DND-41 (cell line): ENCODE data around the gene GRIPAP1.

Experiments used
- ATAC-seq: fragments of 200-7000 bp; cut with Tn5 transposase; 3 replicates; pipeline ENCODE4 v1.9.1; 2021; ENCODE audit warnings: low read depth; ENCODE audit not compliant: insufficient read depth
- DNase-seq: peaks from one replicate; pipeline ENCODE4 v3.0.0-alpha.2; 2020
- H2AFZ ChIP-seq: 2 replicates; pipeline ENCODE4 v1.6.0; 2012; ENCODE audit warnings: low read depth, low read length
- H3K27ac ChIP-seq: 2 replicates; pipeline ENCODE4 v1.5.1; 2012; ENCODE audit warnings: low read length, inconsistent platforms
- H3K27me3 ChIP-seq: fragments of 200-600 bp; sonication (generic); 2 replicates; pipeline ENCODE4 v1.6.0; 2012; ENCODE audit warnings: low read length, mild to moderate bottlenecking, inconsistent platforms; ENCODE audit not compliant: insufficient read depth, poor library complexity
- H3K36me3 ChIP-seq: 2 replicates; pipeline ENCODE4 v1.5.1; 2012; ENCODE audit warnings: low read length, inconsistent platforms; ENCODE audit not compliant: insufficient read depth
- H3K4me1 ChIP-seq: 2 replicates; pipeline ENCODE4 v1.5.1; 2012; ENCODE audit warnings: mild to moderate bottlenecking, low read length; ENCODE audit not compliant: insufficient read depth
- H3K4me2 ChIP-seq: 2 replicates; pipeline ENCODE4 v1.6.0; 2012; ENCODE audit warnings: mild to moderate bottlenecking, moderate library complexity, low read length, inconsistent platforms; ENCODE audit not compliant: insufficient read depth
- H3K4me3 ChIP-seq, 2 experiments: fragments of 200-600 bp in 1 of 2; shearing (Covaris generic) in 1 of 2; 2 replicates each; pipeline ENCODE4 v1.5.1; 2012 to 2016; ENCODE audit warnings: inconsistent platforms in 2 of 2, low read length in 2 of 2, mild to moderate bottlenecking in 2 of 2, low read depth in 1 of 2, moderate library complexity in 1 of 2
- H3K79me2 ChIP-seq: 2 replicates; pipeline ENCODE4 v1.6.0; 2012; ENCODE audit warnings: low read length, inconsistent platforms; ENCODE audit not compliant: insufficient read depth
- H3K9ac ChIP-seq: 2 replicates; pipeline ENCODE4 v1.6.0; 2012; ENCODE audit warnings: low read depth, mild to moderate bottlenecking, inconsistent platforms, low read length, moderate library complexity
- H3K9me3 ChIP-seq: 2 replicates; pipeline ENCODE4 v1.5.1; 2012; ENCODE audit warnings: low read length, moderate library complexity, mild to moderate bottlenecking, inconsistent platforms; ENCODE audit not compliant: insufficient read depth, severe bottlenecking
- H4K20me1 ChIP-seq: 2 replicates; pipeline ENCODE4 v1.6.0; 2012; ENCODE audit warnings: low read length; ENCODE audit not compliant: insufficient read depth
- CTCF ChIP-seq: IDR thresholded peaks from 2 replicates; pipeline ENCODE4 v1.5.1; 2012; ENCODE audit warnings: borderline replicate concordance, low read length, moderate library complexity, mild to moderate bottlenecking; ENCODE audit not compliant: poor library complexity, severe bottlenecking; ENCODE audit errors: extremely low read depth
- EZH2 ChIP-seq: IDR thresholded peaks from 3 replicates; pipeline ENCODE4 v1.6.1; 2012; ENCODE audit warnings: borderline replicate concordance, low read depth, mild to moderate bottlenecking, moderate library complexity, low read length, inconsistent platforms; ENCODE audit not compliant: severe bottlenecking

The GRIPAP1 gene

DNA sequence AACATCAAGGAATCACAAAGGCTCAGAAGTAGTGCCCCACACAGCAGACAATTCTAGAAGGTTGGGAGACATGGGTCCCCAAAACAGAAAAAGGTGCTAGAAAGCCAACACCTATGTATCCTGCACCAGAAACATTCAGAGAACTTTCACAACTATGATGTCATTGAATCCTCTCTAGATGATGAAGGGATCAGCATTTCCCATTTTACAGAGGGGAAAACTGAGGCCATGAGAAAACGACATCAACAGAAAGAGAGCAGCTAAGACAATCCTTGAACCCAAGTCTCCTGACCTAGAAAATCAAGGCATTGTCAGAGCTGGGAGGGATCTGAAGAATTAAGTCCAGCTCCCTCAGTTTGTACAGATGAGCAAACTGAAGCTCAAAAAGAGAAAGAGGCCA lies 33.7 kb downstream of the GRIPAP1 start:
- Histone ChIP-seq H3K27ac (no peak overlapping the region), H3K9me3 (no peaks in the 10 kb centered on the region), H3K36me3 (no peaks in the 10 kb centered on the region), H3K27me3 (no peaks in the 10 kb centered on the region), H3K9ac (no peak overlapping the region), H2AFZ (no peak overlapping the region), H3K79me2 (no peaks in the 10 kb centered on the region), H3K4me3 (no peak overlapping the region), H3K4me1 (no peaks in the 10 kb centered on the region), H4K20me1 (no peaks in the 10 kb centered on the region), H3K4me2 (no peak overlapping the region)
- DNase-seq (no peak), ATAC-seq (no peak)
- TF ChIP-seq CTCF (no peak), EZH2 (no peak)

DNA sequence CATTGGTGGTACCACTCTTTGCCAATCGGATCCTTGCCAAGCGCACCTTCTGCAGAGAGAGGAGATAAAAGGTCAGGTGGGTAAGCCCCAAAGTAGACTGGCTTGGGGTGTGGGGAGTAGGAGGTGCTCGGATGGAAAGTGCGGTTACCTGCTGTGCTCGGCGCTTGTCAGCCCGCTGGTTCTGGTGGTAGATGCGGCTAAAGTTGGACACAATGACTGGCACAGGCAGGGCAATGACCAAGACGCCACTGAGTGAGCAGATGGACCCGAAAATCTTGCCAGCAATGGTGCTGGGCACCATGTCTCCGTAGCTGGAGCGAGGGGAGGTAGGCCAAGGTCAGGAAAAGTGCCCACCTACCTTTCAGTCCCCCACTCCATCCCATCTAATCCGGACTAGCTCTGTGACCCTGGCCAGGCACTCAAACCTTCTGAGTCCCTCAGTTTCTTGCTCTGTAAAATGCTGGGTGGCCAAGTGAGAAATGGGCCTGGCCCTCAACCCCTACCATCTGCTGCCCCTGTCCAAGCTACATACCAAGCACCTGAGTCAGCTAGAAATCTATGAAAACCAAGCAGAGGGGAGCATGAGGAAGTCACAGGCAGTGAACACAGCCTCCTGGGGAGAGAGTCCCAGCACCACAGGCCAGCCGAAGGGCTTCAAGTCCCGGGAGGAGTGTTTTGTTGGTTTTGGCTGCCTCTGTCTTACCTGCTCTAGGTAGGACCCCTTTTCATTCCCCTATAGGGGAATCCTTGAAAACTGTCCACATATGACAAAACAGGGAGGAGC lies 35.1 kb downstream of the GRIPAP1 start:
- Histone ChIP-seq H3K9me3 (no peaks in the 10 kb centered on the region), H3K27me3 (no peaks in the 10 kb centered on the region), H3K4me3 (no peak overlapping the region), H3K4me2 (no peak overlapping the region), H3K4me1 (no peaks in the 10 kb centered on the region), H3K9ac (no peak overlapping the region), H3K36me3 (no peaks in the 10 kb centered on the region), H3K79me2 (no peaks in the 10 kb centered on the region), H4K20me1 (no peaks in the 10 kb centered on the region), H3K27ac (no peak overlapping the region), H2AFZ (no peak overlapping the region)
- ATAC-seq: no peak
- no peak for TF ChIP-seq CTCF
- no peak for TF ChIP-seq EZH2
- no peak for DNase-seq

GRCh38 chrX:48965959-48966358 lies 36.1 kb downstream of the GRIPAP1 start:
- Histone ChIP-seq H2AFZ (no peak overlapping the region), H3K27me3 (no peaks in the 10 kb centered on the region), H3K27ac (no peak overlapping the region), H3K9me3 (no peaks in the 10 kb centered on the region), H3K9ac (no peak overlapping the region), H3K4me3 (no peak overlapping the region), H4K20me1 (no peaks in the 10 kb centered on the region), H3K79me2 (no peaks in the 10 kb centered on the region), H3K4me2 (no peak overlapping the region), H3K4me1 (no peaks in the 10 kb centered on the region), H3K36me3 (no peaks in the 10 kb centered on the region)
- ATAC-seq (no peak), DNase-seq (no peak)
- TF ChIP-seq CTCF: no peak
- TF ChIP-seq EZH2: no peak

GRCh38 chrX:48961585-48962091 lies 40.4 kb downstream of the GRIPAP1 start:
- no peak for TF ChIP-seq CTCF
- TF ChIP-seq EZH2: no peak
- Histone ChIP-seq H3K4me2 (no peak overlapping the region), H3K9me3 (no peaks in the 10 kb centered on the region), H3K4me3 (no peak overlapping the region), H3K27me3 (no peaks in the 10 kb centered on the region), H3K79me2 (peaks cover 6% of the 10 kb centered on the region), H3K36me3 (no peaks in the 10 kb centered on the region; the same call in 1 of the 2 replicates), H3K9ac (no peak overlapping the region), H3K4me1 (peaks cover 11% of the 10 kb centered on the region), H4K20me1 (peaks cover 3% of the 10 kb centered on the region; the same call in 1 of the 2 replicates), H2AFZ (no peak overlapping the region), H3K27ac (no peak overlapping the region)
- DNase-seq: no peak
- ATAC-seq: no peak
